Right lobe of liver (tissue), 6 donors: ENCODE results near the gene PTGES2. TPM values are rescaled to one million over a fixed set of nuclear protein-coding genes. Genes with fewer than 3 reads are reported as not detected.

Experiments used
- ATAC-seq, 4 donors: fragments of 200-7000 bp; cut with Tn5 transposase; one replicate each; pipeline ENCODE4 v1.9.1; 2020; ENCODE audit warnings: mild to moderate bottlenecking in 4 of 4, moderate library complexity in 4 of 4
- DNase-seq, 3 donors: peaks; one replicate each; pipeline ENCODE4 v3.0.0-alpha.2; 2020
- H3K27ac ChIP-seq, 3 donors: fragments of 200-600 bp; one replicate each; pipeline ENCODE4 v1.8.0; 2022
- H3K27me3 ChIP-seq, 2 donors: fragments of 200-600 bp; one replicate each; pipeline ENCODE4 v1.8.0; 2022
- H3K36me3 ChIP-seq, 4 donors: fragments of 200-600 bp; sonication (generic) in 1 of 4; one replicate each; pipeline versions ENCODE4 v1.5.1 to v1.8.0; 2017 to 2022; ENCODE audit warnings: control low read depth in 1 of 4
- H3K4me1 ChIP-seq, 4 donors: fragments of 200-600 bp; sonication (generic) in 1 of 4; one replicate each; pipeline versions ENCODE4 v1.5.1 to v1.8.0; 2017 to 2022; ENCODE audit warnings: control low read depth in 1 of 4
- H3K4me3 ChIP-seq, 3 donors: fragments of 200-600 bp; one replicate each; pipeline ENCODE4 v1.8.0; 2022
- H3K9me3 ChIP-seq, 4 donors: fragments of 200-600 bp; sonication (generic) in 1 of 4; one replicate each; pipeline versions ENCODE4 v1.5.1 to v1.8.0; 2017 to 2022; ENCODE audit warnings: control low read depth in 1 of 4
- CTCF ChIP-seq, 4 donors: fragments of 200-600 bp in 3 of 4; fragments of 450-650 bp in 1 of 4; IDR thresholded peaks; one replicate each; pipeline versions ENCODE4 v1.5.1 to v1.8.0; 2016 to 2022; ENCODE audit warnings: antibody characterized with exemption in 4 of 4, mild to moderate bottlenecking in 2 of 4
- POLR2A ChIP-seq: fragments of 450-650 bp; IDR thresholded peaks from one replicate; pipeline ENCODE4 v1.6.1; 2017; ENCODE audit warnings: antibody characterized with exemption, mild to moderate bottlenecking
- WGBS: methylation state at CpG from one replicate; pipeline ENCODE4 v1.1.6; 2018; ENCODE audit warnings: low coverage, low lambda C conversion rate; ENCODE audit not compliant: insufficient coverage; ENCODE audit errors: missing lambda C conversion rate; 5-methylcytosine and 5-hydroxymethylcytosine counted together
- intact Hi-C, 2 donors: fragments of 100-400 bp; cut with DNase I; formaldehyde crosslinking; loops; one replicate each; pipeline versions ENCODE4 v1.11.2 to v1.14.1; 2022
- total RNA-seq, 6 experiments: library from RNA; depleted of rRNA in 2 of 6; stranded (reverse); fragments of >200 nt in 2 of 6; fragmentation: NEBNext Ultra II Directional in 3 of 6; extraction: Animal tissue kit (Norgen Biotek cat#: 25700) in 3 of 6; gene quantifications; one replicate each; pipeline versions ENCODE4 v1.1.0 to v1.2.4, GENCODE V29; 2016 to 2023
- donor health status: DM: no; HTN: yes; CAD: no.
- donor health status: DM: no; HTN: no; CAD: no.
- donor health status: DM: no; HTN: no; CAD: no.
- donor health status: DM: no; HTN: yes; CAD: no.
- donor health status: DM: no; HTN: yes; CAD: no.

Gene PTGES2
- total RNA-seq, 6 experiments from 2014 or later = 27.2 to 67.2 (median 30.5) TPM

- Histone ChIP-seq H3K4me1 (no peaks in the 10 kb centered on the region), H3K9me3 (no peaks in the 10 kb centered on the region), H3K27me3 (no peaks in the 10 kb centered on the region), H3K36me3 (peaks cover 0 to 37% (median 12%) of the 10 kb centered on the region in 4 donors), H3K4me3 (no peak overlapping the region), H3K27ac (no peak overlapping the region)
- intact Hi-C loops = no loop called here
- no peak for TF ChIP-seq CTCF (IDR thresholded peaks at IDR 0.05)
- TF ChIP-seq POLR2A = no peak
- DNase-seq (no peak), ATAC-seq (no peak)
- whole genome bisulfite sequencing = no CpG with 5 or more reads among the region's 18 CpGs
These were observed 38.6 kb upstream of the PTGES2 start for GRCh38 chr9:128166169-128166568.

- H3K36me3 ChIP-seq = peaks cover 0 to 26% (median 8%) of the 10 kb centered on the region in 4 donors
- intact Hi-C loops = no loop called here
These were observed 36.9 kb upstream of the PTGES2 start for GRCh38 chr9:128164307-128164885.

GRCh38 chr9:128163523-128164306 is 36.2 kb upstream of the PTGES2 start:
- DNase-seq (peak in 1 of 3 donors; percentile 52), ATAC-seq (no peak)
- Histone ChIP-seq H3K9me3 (no peaks in the 10 kb centered on the region), H3K36me3 (peaks cover 0 to 19% (median 6%) of the 10 kb centered on the region in 4 donors), H3K4me1 (peaks cover 0 to 5% (median 0%) of the 10 kb centered on the region in 4 donors), H3K27ac (no peak overlapping the region), H3K27me3 (no peaks in the 10 kb centered on the region), H3K4me3 (no peak overlapping the region)
- TF ChIP-seq POLR2A (no peak), CTCF (IDR thresholded peaks at IDR 0.05) (no peak)
- intact Hi-C loops = no loop called here
- no CpG with 5 or more reads among the region's 10 CpGs for WGBS

More at GRCh38 chr9:128164307-128164885, 36.9 kb upstream of the PTGES2 start:
- no peak for ATAC-seq
- H3K4me3 ChIP-seq = no peak overlapping the region
- no peaks in the 10 kb centered on the region for H3K9me3 ChIP-seq
- no peak overlapping the region for H3K27ac ChIP-seq
- WGBS = 64% methylated on average over 11 of the region's 14 CpGs
- TF ChIP-seq CTCF (IDR thresholded peaks at IDR 0.05) = no peak
- TF ChIP-seq POLR2A = no peak
- H3K4me1 ChIP-seq = peaks cover 0 to 5% (median 0%) of the 10 kb centered on the region in 4 donors
- no peak for DNase-seq
- no peaks in the 10 kb centered on the region for H3K27me3 ChIP-seq

- WGBS = 100% methylated on average over 1 of the region's 6 CpGs
- Histone ChIP-seq H3K27me3 (no peaks in the 10 kb centered on the region), H3K36me3 (peaks cover 0 to 15% (median 3%) of the 10 kb centered on the region in 4 donors), H3K9me3 (no peaks in the 10 kb centered on the region), H3K27ac (no peak overlapping the region), H3K4me1 (peaks cover 0 to 5% (median 0%) of the 10 kb centered on the region in 4 donors), H3K4me3 (no peak overlapping the region)
- DNase-seq (no peak), ATAC-seq (no peak)
- TF ChIP-seq POLR2A (no peak), CTCF (IDR thresholded peaks at IDR 0.05) (no peak)
- intact Hi-C loops = no loop called here
These were observed 35.5 kb upstream of the PTGES2 start for GRCh38 chr9:128163027-128163515.
